ENCODE results near the gene INSR.
"Not testable (repeated sequence)": the region's sequence is repeated elsewhere in the genome, so short reads cannot be mapped to it uniquely, and the experiment has no call there.

INSR gene

DNA sequence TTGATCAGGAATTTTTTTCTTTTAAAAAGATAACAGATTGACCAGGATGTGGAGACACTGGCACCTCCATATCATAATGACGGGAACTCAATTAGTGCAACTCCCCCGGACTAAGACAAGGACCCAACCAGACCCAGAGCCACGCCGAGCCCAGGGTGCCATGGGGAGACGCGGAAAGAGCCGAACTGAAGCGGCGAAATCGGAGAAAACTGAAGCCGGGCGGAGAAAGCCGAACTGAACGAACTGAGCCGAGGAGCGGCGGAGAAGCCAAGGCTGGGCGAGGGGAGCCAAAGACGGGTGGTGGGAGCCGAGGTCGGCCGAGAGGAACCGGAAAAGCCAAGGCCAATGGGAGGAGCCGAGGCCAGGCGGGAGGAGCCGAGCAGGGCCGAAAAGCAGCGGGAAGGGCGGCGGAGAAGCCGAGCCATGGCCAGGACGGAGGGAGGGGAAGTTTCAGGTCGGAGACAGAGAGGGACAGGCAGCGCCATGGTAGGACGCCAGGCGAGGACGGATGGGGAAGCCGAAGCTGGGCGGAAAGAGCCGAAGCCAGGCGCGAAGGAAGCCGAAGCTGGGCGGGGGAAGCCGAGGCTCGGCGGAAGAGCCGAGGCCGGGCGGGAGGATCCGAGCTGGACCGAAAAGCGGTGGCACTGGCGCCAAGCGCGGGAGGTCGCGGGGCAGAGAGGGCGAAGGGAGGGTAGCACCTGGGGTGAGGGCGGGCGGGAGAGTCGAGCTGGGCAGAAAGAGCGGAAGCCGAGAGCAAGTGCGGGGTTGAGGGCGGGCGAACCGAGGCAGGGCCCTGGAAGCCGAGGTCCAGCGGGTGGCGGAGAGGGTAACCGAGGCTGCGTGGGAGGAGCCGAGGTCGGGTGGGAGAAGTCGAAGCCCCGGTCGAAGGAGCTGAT is 195.3 kb downstream of the INSR start:
- DNase-seq (ENCODE audit: low read depth): peak; percentile 84

DNA sequence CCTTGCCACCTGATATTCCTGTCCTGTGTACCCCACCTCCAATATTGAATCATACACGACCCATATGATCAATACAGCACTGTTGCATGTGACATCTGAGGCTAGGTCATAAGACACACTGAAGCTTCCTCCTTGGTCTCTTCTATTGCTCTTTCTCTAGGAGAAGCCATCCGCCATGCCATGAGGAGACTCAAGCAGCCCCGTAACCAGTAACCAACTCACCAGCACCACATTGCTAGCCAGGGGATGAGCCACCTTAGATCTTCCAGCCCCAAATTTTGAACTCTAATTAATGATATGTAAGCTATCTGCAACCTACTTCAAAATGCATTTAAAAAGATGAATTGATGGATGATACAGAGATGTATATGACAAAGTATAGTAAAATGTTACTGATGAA is 196.1 kb downstream of the INSR start:
- DNase-seq (ENCODE audit: low read depth): no peak

DNA sequence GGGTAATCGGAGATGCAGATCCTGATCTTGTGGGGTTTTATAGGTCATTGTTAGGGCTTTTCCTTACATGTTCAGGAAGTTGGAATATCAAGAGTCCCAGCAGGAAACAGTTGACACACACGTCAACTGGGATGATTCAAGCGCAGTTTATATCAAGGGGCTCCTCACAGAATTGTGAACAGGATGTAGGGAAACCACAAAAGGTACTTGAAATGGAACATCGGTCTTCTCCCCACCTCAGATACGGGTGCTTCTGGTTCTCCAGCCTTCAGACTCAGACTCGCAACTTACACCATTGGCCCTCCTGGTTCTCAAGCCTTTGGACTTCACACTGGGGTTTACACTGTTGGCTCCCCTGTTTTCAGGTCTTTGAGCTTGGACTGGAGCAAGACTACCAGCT is 205.2 kb downstream of the INSR start:
- no peak for DNase-seq (ENCODE audit: low read depth)

DNA sequence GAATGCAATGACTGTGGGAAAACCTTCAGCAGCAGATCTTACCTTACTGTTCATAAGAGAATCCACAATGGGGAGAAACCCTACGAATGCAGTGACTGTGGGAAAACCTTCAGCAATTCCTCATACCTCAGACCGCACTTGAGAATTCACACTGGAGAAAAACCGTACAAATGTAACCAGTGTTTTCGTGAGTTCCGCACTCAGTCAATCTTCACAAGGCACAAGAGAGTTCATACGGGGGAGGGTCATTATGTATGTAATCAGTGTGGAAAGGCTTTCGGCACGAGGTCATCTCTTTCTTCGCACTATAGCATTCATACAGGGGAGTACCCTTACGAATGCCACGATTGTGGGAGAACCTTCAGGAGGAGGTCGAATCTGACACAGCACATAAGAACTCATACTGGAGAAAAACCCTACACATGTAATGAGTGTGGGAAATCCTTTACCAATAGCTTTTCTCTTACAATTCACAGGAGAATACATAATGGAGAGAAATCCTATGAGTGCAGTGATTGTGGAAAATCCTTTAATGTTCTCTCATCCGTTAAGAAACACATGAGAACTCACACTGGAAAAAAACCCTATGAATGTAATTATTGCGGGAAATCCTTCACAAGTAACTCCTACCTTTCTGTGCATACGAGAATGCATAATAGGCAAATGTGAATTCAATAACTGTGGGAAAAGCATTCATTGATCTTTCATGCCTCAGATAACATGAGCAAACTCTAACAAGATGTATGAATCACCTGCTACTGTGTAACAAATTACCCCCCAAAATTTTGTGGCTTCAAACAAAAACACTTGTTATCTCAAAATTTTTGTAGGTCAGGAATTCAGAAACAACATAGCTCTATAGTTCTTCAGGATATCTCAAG is 210.9 kb downstream of the INSR start:
- DNase-seq (ENCODE audit: low read depth): no peak

DNA sequence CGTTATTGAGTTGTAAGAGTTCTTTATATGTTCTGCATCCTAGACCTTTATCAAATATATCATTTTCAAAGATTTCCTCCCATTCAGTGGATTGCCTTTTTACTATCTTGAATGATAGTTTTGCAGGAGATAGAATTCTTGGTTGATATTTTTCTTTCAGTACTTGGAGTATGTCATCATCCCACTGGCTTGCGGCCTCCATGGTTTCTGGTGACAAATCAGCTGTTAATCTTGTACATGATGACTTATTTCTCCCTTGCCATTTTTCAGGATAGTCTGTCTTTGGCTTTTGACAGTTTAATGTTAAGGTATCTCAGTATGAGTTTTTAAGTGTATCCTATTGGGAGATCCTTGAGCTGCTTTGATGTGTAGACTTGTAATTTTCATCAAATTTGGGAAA is 216.2 kb downstream of the INSR start:
- no peak for DNase-seq (ENCODE audit: low read depth)

DNA sequence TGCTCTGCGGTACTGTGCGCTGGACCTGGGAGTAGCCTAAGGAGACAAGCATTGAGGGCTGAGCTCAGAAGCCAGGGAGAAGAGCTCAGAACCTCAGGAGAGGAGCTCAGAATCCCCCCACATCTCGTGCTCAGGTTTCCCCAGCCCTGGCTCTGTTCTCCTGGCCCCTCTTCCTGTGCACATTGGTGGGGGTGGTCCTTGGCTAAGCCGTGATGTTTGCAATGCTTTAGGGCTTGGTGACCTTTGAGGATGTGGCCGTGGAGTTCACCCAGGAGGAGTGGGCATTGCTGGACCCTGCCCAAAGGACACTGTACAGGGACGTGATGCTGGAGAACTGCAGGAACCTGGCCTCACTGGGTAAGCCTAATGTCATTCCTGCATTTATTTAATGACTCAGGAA is 218.1 kb downstream of the INSR start:
- DNase-seq (ENCODE audit: low read depth): no peak

DNA sequence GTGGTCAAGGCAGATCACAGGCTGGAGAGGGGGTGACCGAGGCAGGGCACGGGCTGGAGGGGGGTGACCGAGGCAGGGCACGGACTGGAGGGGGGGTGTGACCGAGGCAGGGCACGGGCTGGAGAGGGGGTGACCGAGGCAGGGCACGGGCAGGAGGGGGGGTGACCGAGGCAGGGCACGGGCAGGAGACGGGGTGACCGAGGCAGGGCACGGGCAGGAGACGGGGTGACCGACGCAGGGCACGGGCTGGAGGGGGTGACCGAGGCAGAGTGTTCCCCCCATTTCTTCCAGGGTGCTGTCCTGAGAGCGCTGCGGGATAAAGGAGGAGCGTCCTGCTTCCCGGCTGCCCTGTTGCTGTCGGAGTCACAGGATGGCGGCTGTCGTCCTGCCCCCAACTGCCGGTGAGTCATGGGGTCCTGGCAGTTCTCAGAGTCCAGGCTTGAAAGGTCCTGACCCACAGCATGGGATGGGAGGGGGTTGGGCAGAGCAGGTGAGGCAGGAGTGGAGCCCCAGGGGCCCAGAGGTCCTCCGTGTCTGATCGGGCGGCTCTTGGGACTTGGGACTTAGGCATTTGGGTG is 219.4 kb downstream of the INSR start:
- no peak for DNase-seq (ENCODE audit: low read depth)

DNA sequence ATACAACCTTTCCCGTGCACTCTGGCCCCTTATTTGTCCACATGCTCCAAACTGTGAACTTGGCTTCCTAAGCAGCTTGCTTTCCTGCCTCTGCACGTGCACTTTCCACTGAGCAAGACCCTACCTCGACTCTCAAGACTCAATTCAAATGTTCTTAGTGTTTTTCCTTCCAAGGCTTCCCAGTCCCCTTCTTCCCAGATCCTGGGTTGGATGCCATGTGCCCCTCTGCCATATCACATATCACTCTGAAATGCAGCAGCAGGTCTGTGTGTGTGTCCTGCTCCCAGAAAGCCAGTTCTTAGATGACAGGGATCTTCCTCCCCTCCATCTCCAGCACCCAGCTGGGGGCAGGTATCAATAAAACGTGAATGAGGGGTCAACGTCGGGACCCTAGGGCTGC is 221.7 kb downstream of the INSR start:
- DNase-seq (ENCODE audit: low read depth): no peak

DNA sequence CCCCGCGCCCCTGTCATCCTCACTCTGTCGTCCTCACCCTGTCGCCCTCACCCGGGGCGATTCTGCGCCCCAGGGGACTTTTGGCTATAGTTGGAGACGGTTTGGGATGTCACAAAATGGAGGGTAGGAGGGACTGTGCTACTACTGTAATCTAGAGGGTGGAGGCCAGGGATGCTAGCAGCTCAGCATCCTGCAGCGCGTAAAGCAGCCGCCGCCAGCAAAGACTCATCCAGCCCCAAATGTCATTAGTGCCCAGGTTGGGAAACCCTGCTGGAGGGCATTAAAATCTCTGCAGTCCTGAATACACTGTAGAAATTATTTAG is 224.3 kb downstream of the INSR start:
- DNase-seq (ENCODE audit: low read depth): no peak

DNA sequence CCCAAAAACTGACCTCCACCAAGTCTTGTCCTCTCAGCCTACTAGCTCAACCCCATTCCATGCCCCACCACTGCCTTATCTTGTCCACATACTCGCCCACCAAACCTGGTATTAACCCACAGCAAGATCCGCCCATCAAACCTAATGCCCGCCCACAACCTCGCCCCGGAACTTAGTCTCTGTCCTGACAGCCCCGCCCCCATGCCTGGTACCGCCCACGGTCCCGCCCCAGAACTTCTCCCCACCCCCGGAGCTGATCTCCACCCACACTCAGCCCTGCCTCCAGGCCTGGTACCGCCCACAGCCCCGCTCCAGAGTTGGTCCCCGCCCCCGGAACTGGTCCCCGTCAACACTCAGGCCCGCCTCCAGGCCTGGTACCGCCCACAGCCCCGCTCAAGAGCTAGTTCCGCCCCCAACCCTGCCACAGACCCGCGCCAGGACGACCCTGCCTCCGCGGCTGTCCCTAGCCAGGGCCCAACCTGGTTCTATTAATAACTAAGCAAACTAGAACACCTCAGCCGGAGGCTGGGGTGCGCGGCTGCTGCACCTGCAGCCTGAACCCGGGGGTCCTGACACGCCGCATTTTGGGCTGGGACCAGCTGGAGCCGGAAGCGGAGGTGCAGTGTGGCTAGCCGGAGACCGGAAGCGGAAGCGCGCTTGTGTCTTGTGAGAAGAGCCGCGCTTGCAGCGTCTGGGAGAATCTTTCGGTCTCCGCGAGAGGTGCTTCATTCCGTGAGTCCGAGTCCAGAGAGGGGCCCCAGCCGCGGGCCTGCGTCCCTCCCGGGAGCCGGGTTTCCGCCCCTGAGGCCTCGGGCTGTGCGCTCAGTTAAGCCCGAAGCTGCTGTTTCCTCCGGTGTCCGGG is 224.9 kb downstream of the INSR start, which contains the start of gene ZNF557:
Gene ZNF557 (plus strand): TSS at position 662 of the 862 bp plus-strand sequence. CDS start 5,372 bp downstream, outside the sequence.
- peak; percentile 98 for DNase-seq (ENCODE audit: low read depth)

DNA sequence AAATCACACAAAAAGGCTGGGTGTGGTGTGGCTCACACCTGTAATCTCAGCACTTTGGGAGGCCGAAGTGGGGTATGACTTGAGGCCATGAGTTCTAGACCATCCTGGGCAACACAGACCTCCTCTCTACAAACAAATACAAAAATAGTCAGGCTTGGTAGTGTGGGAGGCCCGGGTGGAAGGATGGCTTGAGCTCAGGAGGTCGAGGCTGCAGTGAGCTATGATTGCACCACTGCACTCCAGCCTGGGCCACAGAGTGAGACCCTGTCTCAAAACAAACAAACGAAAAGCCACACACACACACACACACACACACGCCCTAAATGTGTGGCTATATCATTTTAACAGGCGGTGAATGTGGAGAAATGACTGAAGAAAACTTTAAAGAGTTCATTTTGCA is 225.6 kb downstream of the INSR start:
- no peak for DNase-seq (ENCODE audit: low read depth)

DNA sequence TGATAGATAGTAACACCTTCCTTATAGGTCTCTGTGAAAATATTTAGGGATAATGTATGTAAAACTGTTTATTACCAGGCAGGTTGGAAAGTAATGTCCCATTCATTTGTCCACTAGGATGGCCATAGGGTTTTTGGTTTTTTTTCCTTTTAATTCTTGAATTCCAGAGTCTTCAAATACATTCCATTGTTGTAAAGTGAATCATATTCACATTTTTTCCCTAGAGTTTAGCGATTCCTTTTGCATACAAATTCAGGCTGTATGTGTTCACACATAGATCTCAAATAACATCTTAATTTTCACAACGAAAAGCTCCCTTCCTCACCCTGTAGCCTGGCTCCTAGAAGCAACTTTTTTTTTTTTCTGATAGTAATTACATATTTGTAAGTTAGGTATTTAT is 226.5 kb downstream of the INSR start:
- DNase-seq (ENCODE audit: low read depth): no peak

DNA sequence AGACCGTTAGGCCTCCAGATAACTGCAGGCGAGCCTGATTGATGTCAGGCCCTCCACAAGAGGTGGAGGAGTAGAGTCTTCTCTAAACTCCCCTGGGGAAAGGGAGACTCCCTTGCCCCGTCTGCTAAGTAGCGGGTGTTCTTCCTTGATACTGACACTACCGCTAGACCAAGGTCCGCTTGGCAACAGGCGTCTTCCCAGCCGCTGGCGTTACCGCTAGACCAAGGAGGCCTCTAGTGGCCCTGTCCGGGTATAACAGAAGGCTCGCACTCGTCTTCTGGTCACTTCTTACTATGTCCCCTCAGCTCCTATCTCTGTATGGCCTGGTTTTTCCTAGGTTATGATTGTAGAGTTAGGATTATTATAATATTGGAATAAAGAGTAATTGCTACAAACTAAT is 227.1 kb downstream of the INSR start:
- DNase-seq (ENCODE audit: low read depth): not testable (repeated sequence)

DNA sequence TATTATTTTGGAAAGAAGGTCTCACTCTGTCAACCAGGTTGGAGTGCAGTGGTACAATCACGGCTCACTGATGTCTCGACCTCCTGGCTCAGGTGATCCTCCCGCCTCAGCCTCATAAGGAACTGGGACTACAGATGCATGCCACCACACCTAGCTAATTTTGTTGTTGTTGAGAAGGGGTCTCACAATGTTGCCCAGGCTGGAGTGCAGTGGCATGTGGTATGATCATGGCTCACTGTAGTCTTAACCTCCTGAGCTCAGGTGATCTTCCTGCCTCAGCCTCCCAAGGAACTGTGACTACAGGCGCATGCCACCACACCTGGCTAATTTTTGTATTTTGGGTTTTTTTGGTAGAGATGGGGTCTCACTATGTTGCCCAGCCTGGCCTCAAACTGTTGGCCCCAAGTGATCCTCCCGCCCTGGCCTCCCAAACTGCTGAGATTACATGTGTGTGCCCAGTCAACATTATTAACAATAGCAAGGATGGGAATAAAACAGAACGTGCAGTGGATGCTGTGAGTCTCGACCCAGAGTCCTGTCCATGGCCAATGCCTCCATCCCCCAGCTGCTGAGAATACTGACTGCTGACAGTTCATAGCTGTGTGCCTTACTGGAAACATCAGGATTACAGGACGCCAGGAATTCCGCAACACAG is 230.3 kb downstream of the INSR start:
- DNase-seq (ENCODE audit: low read depth): no peak

DNA sequence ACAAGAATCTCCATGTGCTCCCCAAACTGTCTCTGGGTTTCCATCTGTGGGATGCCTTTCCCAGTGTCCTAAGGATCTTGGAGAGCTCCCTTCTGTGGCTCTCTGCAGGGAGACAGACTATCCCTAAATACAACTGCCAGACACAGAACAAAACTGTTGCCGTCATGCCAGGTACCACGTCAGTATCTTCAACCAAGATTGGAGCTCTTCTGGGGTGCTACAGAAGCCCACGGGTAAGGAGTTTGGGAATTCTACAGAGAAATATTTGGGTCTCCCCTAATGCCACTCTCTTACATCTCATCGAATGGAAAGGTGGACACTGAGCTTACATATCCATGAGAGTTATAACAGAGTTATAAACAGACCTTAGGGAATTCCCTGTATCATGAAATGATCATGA is 230.9 kb downstream of the INSR start:
- DNase-seq (ENCODE audit: low read depth): no peak
